PC-3 (cell line): ENCODE measurements around the gene AHNAK. TPM values are rescaled to one million over a fixed set of nuclear protein-coding genes. Genes with fewer than 3 reads are reported as not detected.

Experiments used
- ATAC-seq: fragments of 200-7000 bp; cut with Tn5 transposase; 2 replicates; pipeline ENCODE4 v1.9.1; 2020; ENCODE audit warnings: mild to moderate bottlenecking, moderate library complexity
- BruUV-seq: library from RNA; stranded (reverse); fragments of 400-500 nt; replicated peaks from 2 replicates; lab custom pipeline; 2021; lab: Mats Ljungman, UMichigan
- CTCF ChIA-PET: fragments of 300-600 bp; sonication (Branson Sonifier 250); formaldehyde crosslinking; loops from one replicate; lab custom pipeline; 2022; ENCODE audit warnings: antibody characterized with exemption; lab: Charles Lee
- POLR2A ChIA-PET: fragments of 300-600 bp; sonication (Branson Sonifier 250); formaldehyde crosslinking; loops from one replicate; lab custom pipeline; 2022; ENCODE audit warnings: antibody characterized with exemption; ENCODE audit not compliant: unreplicated experiment; lab: Charles Lee
- DNase-seq: peaks from one replicate; pipeline ENCODE4 v3.0.0-alpha.2; 2015
- H2AFZ ChIP-seq: fragments of 300-600 bp; sonication (generic); 2 replicates; pipeline ENCODE4 v1.6.0; 2016; ENCODE audit warnings: antibody characterized with exemption, low read length
- H3F3A ChIP-seq: fragments of 300-600 bp; sonication (generic); one replicate; pipeline ENCODE4 v1.6.0; 2017; ENCODE audit warnings: antibody characterized with exemption, low read length, control low read depth, mild to moderate bottlenecking; ENCODE audit not compliant: unreplicated experiment
- H3K27ac ChIP-seq: fragments of 300-600 bp; sonication (generic); 2 replicates; pipeline ENCODE4 v1.5.1; 2016; ENCODE audit warnings: mild to moderate bottlenecking, low read length
- H3K27me3 ChIP-seq: fragments of 300-600 bp; sonication (generic); 2 replicates; pipeline ENCODE4 v1.6.1; 2016; ENCODE audit warnings: low read length, mixed read lengths
- H3K36me3 ChIP-seq: fragments of 300-600 bp; sonication (generic); 2 replicates; pipeline ENCODE4 v1.6.1; 2016; ENCODE audit warnings: low read depth, mixed run types, low read length, mixed read lengths
- H3K4me1 ChIP-seq: fragments of 300-600 bp; sonication (generic); 2 replicates; pipeline ENCODE4 v1.5.1; 2016; ENCODE audit warnings: low read length; ENCODE audit not compliant: insufficient read depth
- H3K4me2 ChIP-seq: fragments of 300-600 bp; sonication (generic); 2 replicates; pipeline ENCODE4 v1.6.0; 2016; ENCODE audit warnings: low read length
- H3K4me3 ChIP-seq: fragments of 300-600 bp; sonication (generic); 2 replicates; pipeline ENCODE4 v1.5.1; 2016; ENCODE audit warnings: mild to moderate bottlenecking, low read length, mixed read lengths
- H3K79me2 ChIP-seq: fragments of 300-600 bp; sonication (generic); 2 replicates; pipeline ENCODE4 v1.6.1; 2017; ENCODE audit warnings: low read length, mixed read lengths
- H3K9ac ChIP-seq: fragments of 300-600 bp; sonication (generic); 2 replicates; pipeline ENCODE4 v1.6.0; 2016; ENCODE audit warnings: mild to moderate bottlenecking, low read length
- H3K9me2 ChIP-seq: fragments of 300-600 bp; sonication (generic); replicated peaks from 2 replicates; pipeline ENCODE4 v1.6.1; 2016; ENCODE audit warnings: mixed run types, low read length, mixed read lengths
- H3K9me3 ChIP-seq: fragments of 300-600 bp; sonication (generic); 2 replicates; pipeline ENCODE4 v1.6.1; 2016; ENCODE audit warnings: low read length, mixed read lengths
- H4K20me1 ChIP-seq: fragments of 300-600 bp; sonication (generic); 2 replicates; pipeline ENCODE4 v1.6.1; 2016; ENCODE audit warnings: low read length, mixed read lengths
- CTCF ChIP-seq: fragments of 300-600 bp; sonication (generic); conservative IDR thresholded peaks from 2 replicates; pipeline ENCODE4 v1.5.1; 2017; ENCODE audit warnings: antibody characterized with exemption, low read depth, mild to moderate bottlenecking, low read length
- EZH2 ChIP-seq: fragments of 300-600 bp; sonication (generic); IDR thresholded peaks from one replicate; pipeline ENCODE4 v1.6.1; 2017; ENCODE audit warnings: antibody characterized with exemption, mild to moderate bottlenecking, low read length; ENCODE audit not compliant: unreplicated experiment
- EZH2phosphoT487 ChIP-seq: fragments of 300-600 bp; sonication (generic); IDR thresholded peaks from 2 replicates; pipeline ENCODE4 v1.6.1; 2018; ENCODE audit warnings: mild to moderate bottlenecking, antibody characterized with exemption, low read length, borderline replicate concordance
- intact Hi-C: fragments of 100-400 bp; cut with micrococcal nuclease; formaldehyde crosslinking; loops from 2 replicates; pipeline ENCODE4 v1.9.0; 2023
- total RNA-seq: library from RNA; depleted of rRNA; stranded (reverse); fragments of >200 nt; gene quantifications from 2 replicates; pipeline ENCODE4 v1.2.3, GENCODE V29; 2014

Gene AHNAK
- total RNA-seq, 1 experiment from 2014 or later = 287 TPM

- Histone ChIP-seq H3K27me3 (no peaks in the 10 kb centered on the region), H4K20me1 (no peaks in the 10 kb centered on the region), H3K9me2 (no peaks in the 10 kb centered on the region), H3K4me1 (peaks cover 31% of the 10 kb centered on the region), H3K9me3 (no peaks in the 10 kb centered on the region), H2AFZ (peak overlapping the region; percentile 28; the same call in 1 of the 2 replicates), H3K9ac (no peak overlapping the region), H3F3A (no peaks in the 10 kb centered on the region), H3K36me3 (no peaks in the 10 kb centered on the region), H3K4me2 (peak overlapping the region; percentile 56), H3K27ac (peak overlapping the region; percentile 5), H3K79me2 (no peaks in the 10 kb centered on the region), H3K4me3 (no peak overlapping the region)
- ChIA-PET CTCF (no interaction called here), POLR2A (no interaction called here)
- no TSS peak for BruUV-seq
- intact Hi-C loops = no loop called here
- TF ChIP-seq CTCF (no peak), EZH2 (no peak), EZH2phosphoT487 (no peak)
- ATAC-seq (peak; percentile 37), DNase-seq (peak; percentile 60)
These were observed 115.3 kb downstream of the AHNAK start for GRCh38 chr11:62431171-62431901.

GRCh38 chr11:62430425-62430824, 116.2 kb downstream of the AHNAK start:
- ATAC-seq (no peak), DNase-seq (no peak)
- Histone ChIP-seq H3K27ac (no peak overlapping the region), H3K4me2 (no peak overlapping the region), H3K36me3 (no peaks in the 10 kb centered on the region), H4K20me1 (no peaks in the 10 kb centered on the region), H3F3A (no peaks in the 10 kb centered on the region), H3K79me2 (no peaks in the 10 kb centered on the region), H2AFZ (no peak overlapping the region), H3K4me3 (no peak overlapping the region), H3K9ac (no peak overlapping the region), H3K27me3 (no peaks in the 10 kb centered on the region), H3K4me1 (peaks cover 39% of the 10 kb centered on the region), H3K9me3 (no peaks in the 10 kb centered on the region), H3K9me2 (no peaks in the 10 kb centered on the region)
- POLR2A ChIA-PET = no interaction called here
- CTCF ChIA-PET = no interaction called here
- intact Hi-C loops = no loop called here
- no TSS peak for BruUV-seq
- TF ChIP-seq CTCF (no peak), EZH2 (no peak), EZH2phosphoT487 (no peak)
